Stimulated activated CD4-positive, alpha-beta T cell treated with anti-CD3 and anti-CD28 coated beads, Interleukin-15, amount 100 ng/mL, for 1 hour (primary cell): ENCODE measurements around the gene SLC20A1.

Source experiments
- DNase-seq, 2 donors: peaks; one replicate each; pipeline ENCODE4 v3.0.0-alpha.2; 2020; ENCODE audit warnings: low read depth in 1 of 2, low spot score in 1 of 2

SLC20A1 gene

GRCh38 chr2:112674229-112674628 lies 28.5 kb downstream of the SLC20A1 start:
- no peak for DNase-seq

- no peak for DNase-seq
Observed at GRCh38 chr2:112679484-112679883, 33.7 kb downstream of the SLC20A1 start.

- DNase-seq, result no peak
Observed at GRCh38 chr2:112680666-112681101, 34.9 kb downstream of the SLC20A1 start.

- DNase-seq, result no peak
Observed at GRCh38 chr2:112682101-112682500, 36.4 kb downstream of the SLC20A1 start.

GRCh38 chr2:112683550-112684414 lies 38.0 kb downstream of the SLC20A1 start:
- no peak for DNase-seq

- no peak for DNase-seq
Observed at GRCh38 chr2:112684415-112684775, 38.7 kb downstream of the SLC20A1 start.

GRCh38 chr2:112685271-112685884 lies 39.6 kb downstream of the SLC20A1 start:
- DNase-seq, result no peak

- DNase-seq, result no peak
Observed at GRCh38 chr2:112686348-112687217, 40.8 kb downstream of the SLC20A1 start.

GRCh38 chr2:112687522-112687921 lies 41.8 kb downstream of the SLC20A1 start:
- DNase-seq, result no peak

GRCh38 chr2:112688086-112688880 lies 42.5 kb downstream of the SLC20A1 start:
- no peak for DNase-seq

- DNase-seq, result peak; percentile 29 to 40
Observed at GRCh38 chr2:112690853-112691401, 45.2 kb downstream of the SLC20A1 start.

GRCh38 chr2:112691881-112692281 lies 46.1 kb downstream of the SLC20A1 start:
- DNase-seq, result no peak

- peak in 1 of 2 donors; percentile 17 for DNase-seq
Observed at GRCh38 chr2:112692495-112692911, 46.8 kb downstream of the SLC20A1 start.

- no peak for DNase-seq
Observed at GRCh38 chr2:112692918-112693317, 47.2 kb downstream of the SLC20A1 start.

- DNase-seq, result no peak
Observed at GRCh38 chr2:112693596-112693995, 47.9 kb downstream of the SLC20A1 start.

GRCh38 chr2:112694182-112694581 lies 48.4 kb downstream of the SLC20A1 start:
- no peak for DNase-seq

GRCh38 chr2:112698834-112699515 lies 53.2 kb downstream of the SLC20A1 start:
- no peak for DNase-seq

GRCh38 chr2:112699984-112700667 lies 54.4 kb downstream of the SLC20A1 start:
- no peak for DNase-seq

GRCh38 chr2:112701052-112701451 lies 55.3 kb downstream of the SLC20A1 start:
- no peak for DNase-seq
